Stimulated activated CD4-positive, alpha-beta T cell treated with anti-CD3 and anti-CD28 coated beads, TNF-alpha, amount 100 ng/mL, for 4 hours (primary cell): Measurements from ENCODE around the gene CTDSP1.

Experiments used
- DNase-seq, 3 experiments: peaks; one replicate each; pipeline ENCODE4 v3.0.0-alpha.2; 2020; ENCODE audit warnings: low read depth in 3 of 3

Gene CTDSP1

GRCh38 chr2:218399391-218400166, at the start of gene CTDSP1:
CTDSP1 (plus strand) TSS chr2:218399868; CDS start chr2:218400091, 223 bp downstream.
- peak; percentile 77 to 85 (median 82) for DNase-seq

GRCh38 chr2:218354045-218354444, 45.6 kb upstream of the CTDSP1 start:
- no peak for DNase-seq

- no peak for DNase-seq
Observed at GRCh38 chr2:218354850-218355443, 44.7 kb upstream of the CTDSP1 start.

GRCh38 chr2:218357236-218358177, 42.2 kb upstream of the CTDSP1 start:
- DNase-seq: no peak

- no peak for DNase-seq
Observed at GRCh38 chr2:218360453-218360852, 39.2 kb upstream of the CTDSP1 start.

- DNase-seq: no peak
Observed at GRCh38 chr2:218362606-218363005, 37.1 kb upstream of the CTDSP1 start.

- no peak for DNase-seq
Observed at GRCh38 chr2:218363736-218364135, 35.9 kb upstream of the CTDSP1 start.

- no peak for DNase-seq
Observed at GRCh38 chr2:218364196-218364595, 35.5 kb upstream of the CTDSP1 start.

- DNase-seq: no peak
Observed at GRCh38 chr2:218366621-218367414, 32.9 kb upstream of the CTDSP1 start.

- peak; percentile 32 to 46 (median 42) for DNase-seq
Observed at GRCh38 chr2:218367415-218368149, 32.1 kb upstream of the CTDSP1 start.

- no peak for DNase-seq
Observed at GRCh38 chr2:218368150-218368528, 31.5 kb upstream of the CTDSP1 start.

- no peak for DNase-seq
Observed at GRCh38 chr2:218368621-218369153, 31.0 kb upstream of the CTDSP1 start.

- DNase-seq: no peak
Observed at GRCh38 chr2:218369330-218369729, 30.3 kb upstream of the CTDSP1 start.

GRCh38 chr2:218370410-218371063, 29.1 kb upstream of the CTDSP1 start:
- no peak for DNase-seq

- DNase-seq: no peak
Observed at GRCh38 chr2:218371983-218372350, 27.7 kb upstream of the CTDSP1 start.

- no peak for DNase-seq
Observed at GRCh38 chr2:218374795-218375194, 24.9 kb upstream of the CTDSP1 start.

- no peak for DNase-seq
Observed at GRCh38 chr2:218375212-218375611, 24.5 kb upstream of the CTDSP1 start.

GRCh38 chr2:218378053-218378452, 21.6 kb upstream of the CTDSP1 start:
- no peak for DNase-seq

- no peak for DNase-seq
Observed at GRCh38 chr2:218381916-218382366, 17.7 kb upstream of the CTDSP1 start, which contains the start of gene SLC11A1. SLC11A1 (plus strand) TSS chr2:218382273; CDS start chr2:218382369, 96 bp downstream.

- DNase-seq: no peak
Observed at GRCh38 chr2:218382785-218383184, 16.9 kb upstream of the CTDSP1 start.
